OCI-LY7 (cell line): Measurements from ENCODE around the gene MZB1. TPM values are rescaled to one million over a fixed set of nuclear protein-coding genes. Genes with fewer than 3 reads are reported as not detected.

Experiments
- BruUV-seq: library from RNA; stranded (reverse); fragments of 400-500 nt; replicated peaks from 2 replicates; lab custom pipeline; 2021; lab: Mats Ljungman, UMichigan
- CTCF ChIA-PET: fragments of 300-600 bp; sonication (Branson Sonifier 250); formaldehyde crosslinking; loops from one replicate; lab custom pipeline; 2022; ENCODE audit warnings: antibody characterized with exemption; ENCODE audit not compliant: unreplicated experiment; lab: Charles Lee
- POLR2A ChIA-PET: fragments of 300-600 bp; sonication (Branson Sonifier 250); formaldehyde crosslinking; loops from one replicate; lab custom pipeline; 2022; ENCODE audit warnings: antibody characterized with exemption; lab: Charles Lee
- DNase-seq: peaks from one replicate; pipeline ENCODE4 v3.0.0-alpha.2; 2015; ENCODE audit warnings: low spot score
- H2AFZ ChIP-seq: fragments of 200-600 bp; sonication (generic), shearing (Covaris generic); 2 replicates; pipeline ENCODE4 v1.6.1; 2014; ENCODE audit warnings: mild to moderate bottlenecking, antibody characterized with exemption, low read length, moderate library complexity
- H3K27ac ChIP-seq: fragments of 200-600 bp; sonication (generic); 2 replicates; pipeline ENCODE4 v1.5.1; 2014; ENCODE audit warnings: mixed run types, low read depth, mild to moderate bottlenecking, moderate library complexity, low read length, inconsistent platforms; ENCODE audit not compliant: poor library complexity, severe bottlenecking
- H3K36me3 ChIP-seq: fragments of 200-600 bp; sonication (generic); 2 replicates; pipeline ENCODE4 v1.6.1; 2014; ENCODE audit warnings: mild to moderate bottlenecking, antibody characterized with exemption, low read length, moderate library complexity, mixed read lengths; ENCODE audit not compliant: insufficient read depth
- H3K4me1 ChIP-seq: fragments of 200-600 bp; sonication (generic); 2 replicates; pipeline ENCODE4 v1.5.1; 2014; ENCODE audit warnings: mild to moderate bottlenecking, low read length; ENCODE audit not compliant: insufficient read depth, poor library complexity, severe bottlenecking
- H3K4me2 ChIP-seq: fragments of 200-600 bp; sonication (generic); 2 replicates; pipeline ENCODE4 v1.6.1; 2014; ENCODE audit warnings: mild to moderate bottlenecking, low read length
- H3K4me3 ChIP-seq: fragments of 200-600 bp; sonication (generic); 2 replicates; pipeline ENCODE4 v1.5.1; 2014; ENCODE audit warnings: mild to moderate bottlenecking, low read depth, low read length; ENCODE audit not compliant: poor library complexity, severe bottlenecking
- H3K79me2 ChIP-seq: fragments of 200-600 bp; sonication (generic); 2 replicates; pipeline ENCODE4 v1.6.1; 2016; ENCODE audit warnings: low read depth, mild to moderate bottlenecking, low read length, moderate library complexity, mixed read lengths; ENCODE audit not compliant: insufficient read depth
- H3K9me2 ChIP-seq: fragments of 200-600 bp; sonication (generic); 2 replicates; pipeline ENCODE4 v1.6.1; 2016; ENCODE audit warnings: mild to moderate bottlenecking, low read length, mixed read lengths; ENCODE audit not compliant: insufficient read depth
- H3K9me3 ChIP-seq: fragments of 200-600 bp; sonication (generic); 2 replicates; pipeline ENCODE4 v1.6.1; 2014; ENCODE audit warnings: mild to moderate bottlenecking, mixed run types, low read length, mixed read lengths
- H4K20me1 ChIP-seq: fragments of 200-600 bp; sonication (generic); 2 replicates; pipeline ENCODE4 v1.6.1; 2014; ENCODE audit warnings: mild to moderate bottlenecking, antibody characterized with exemption, low read length, moderate library complexity, mixed read lengths; ENCODE audit not compliant: insufficient read depth
- EZH2phosphoT487 ChIP-seq: fragments of 200-600 bp; sonication (generic); IDR thresholded peaks from 2 replicates; pipeline ENCODE4 v1.6.1; 2018; ENCODE audit warnings: low read depth, borderline replicate concordance, mild to moderate bottlenecking, mixed run types, antibody characterized with exemption, low read length, moderate library complexity, mixed read lengths
- intact Hi-C: fragments of 100-400 bp; cut with micrococcal nuclease; formaldehyde crosslinking; loops from one replicate; pipeline ENCODE4 v1.10.0; 2022; ENCODE audit not compliant: unreplicated experiment
- total RNA-seq, 2 experiments: library from RNA; depleted of rRNA in 1 of 2; stranded (reverse); fragments of >200 nt in 1 of 2; shearing (Covaris generic) in 1 of 2; gene quantifications; 2 replicates each; pipeline ENCODE4 v1.2.3, GENCODE V29; 2014 to 2022
- TF ChIP-seq, protein P1 (sequence below): fragments of 200-600 bp; sonication (generic); conservative IDR thresholded peaks from 2 replicates; pipeline ENCODE4 v1.5.1; 2014; ENCODE audit warnings: mild to moderate bottlenecking, antibody characterized with exemption, low read length, moderate library complexity, mixed read lengths

The MZB1 gene
- total RNA-seq, 2 experiments from 2014 or later: 727 to 1,014 TPM

DNA sequence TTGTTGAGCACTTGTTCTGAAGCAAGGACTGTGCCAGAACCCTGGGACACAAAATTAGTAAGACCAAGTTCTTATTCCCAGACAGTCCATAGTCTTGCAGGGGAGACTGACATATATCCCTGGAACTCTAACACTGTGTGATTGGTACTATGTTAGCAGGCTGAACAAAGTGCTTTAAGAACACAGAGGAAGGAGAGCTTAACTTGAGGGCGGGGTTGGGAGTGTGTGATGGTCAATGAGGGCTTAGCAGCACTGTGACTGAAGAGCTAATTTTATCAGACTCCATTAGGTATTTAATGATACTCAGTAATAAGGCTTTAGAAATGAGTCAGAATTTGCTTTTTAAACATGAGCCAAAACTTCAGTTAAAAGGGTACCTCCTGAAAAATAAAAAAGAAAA lies 29.1 kb upstream of the MZB1 start:
- Histone ChIP-seq H3K27ac (no peak overlapping the region), H3K4me3 (no peak overlapping the region), H3K36me3 (no peaks in the 10 kb centered on the region), H4K20me1 (no peaks in the 10 kb centered on the region), H3K4me2 (no peak overlapping the region), H3K79me2 (no peaks in the 10 kb centered on the region), H2AFZ (no peak overlapping the region), H3K4me1 (no peaks in the 10 kb centered on the region), H3K9me2 (no peaks in the 10 kb centered on the region), H3K9me3 (no peaks in the 10 kb centered on the region)
- BruUV-seq: no TSS peak
- POLR2A ChIA-PET: interaction anchor here (1.8 kb wide), 1 partner anchor 9 kb away, joined by 5 read pairs; no protein-coding TSS in a partner anchor
- intact Hi-C loops: no loop called here
- CTCF ChIA-PET: interaction anchor here (1.7 kb wide), 1 partner anchor 95 kb away, joined by 5 read pairs; no protein-coding TSS in a partner anchor
- no peak for DNase-seq
- TF ChIP-seq, protein P1, sequence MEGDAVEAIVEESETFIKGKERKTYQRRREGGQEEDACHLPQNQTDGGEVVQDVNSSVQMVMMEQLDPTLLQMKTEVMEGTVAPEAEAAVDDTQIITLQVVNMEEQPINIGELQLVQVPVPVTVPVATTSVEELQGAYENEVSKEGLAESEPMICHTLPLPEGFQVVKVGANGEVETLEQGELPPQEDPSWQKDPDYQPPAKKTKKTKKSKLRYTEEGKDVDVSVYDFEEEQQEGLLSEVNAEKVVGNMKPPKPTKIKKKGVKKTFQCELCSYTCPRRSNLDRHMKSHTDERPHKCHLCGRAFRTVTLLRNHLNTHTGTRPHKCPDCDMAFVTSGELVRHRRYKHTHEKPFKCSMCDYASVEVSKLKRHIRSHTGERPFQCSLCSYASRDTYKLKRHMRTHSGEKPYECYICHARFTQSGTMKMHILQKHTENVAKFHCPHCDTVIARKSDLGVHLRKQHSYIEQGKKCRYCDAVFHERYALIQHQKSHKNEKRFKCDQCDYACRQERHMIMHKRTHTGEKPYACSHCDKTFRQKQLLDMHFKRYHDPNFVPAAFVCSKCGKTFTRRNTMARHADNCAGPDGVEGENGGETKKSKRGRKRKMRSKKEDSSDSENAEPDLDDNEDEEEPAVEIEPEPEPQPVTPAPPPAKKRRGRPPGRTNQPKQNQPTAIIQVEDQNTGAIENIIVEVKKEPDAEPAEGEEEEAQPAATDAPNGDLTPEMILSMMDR: no peak
- no peak for TF ChIP-seq EZH2phosphoT487

DNA sequence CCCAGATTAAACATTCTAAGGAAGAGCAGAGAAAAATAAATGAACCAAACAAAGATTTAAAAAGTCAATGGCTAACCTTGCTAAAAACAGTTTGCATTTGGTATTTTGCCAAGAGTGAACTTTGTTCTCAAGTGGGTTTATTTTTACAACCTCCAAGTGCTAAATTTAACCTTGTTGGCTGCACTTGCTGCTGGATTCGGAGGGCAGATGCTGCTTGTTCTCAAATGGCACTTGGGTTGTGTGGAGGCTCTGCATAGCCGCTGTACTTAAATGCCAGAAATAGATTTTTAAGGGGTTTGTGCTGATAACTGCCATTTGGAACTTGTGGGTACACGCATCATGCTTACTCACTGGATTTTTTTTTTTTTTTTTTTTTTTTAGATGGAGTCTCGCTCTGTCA lies 27.5 kb upstream of the MZB1 start:
- no peak for DNase-seq
- CTCF ChIA-PET: interaction anchor here (1.7 kb wide), 1 partner anchor 97 kb away, joined by 5 read pairs; no protein-coding TSS in a partner anchor
- BruUV-seq: no TSS peak
- POLR2A ChIA-PET: interaction anchor here (1.8 kb wide), 1 partner anchor 10 kb away, joined by 5 read pairs; no protein-coding TSS in a partner anchor
- H2AFZ ChIP-seq: no peak overlapping the region
- no peaks in the 10 kb centered on the region for H3K9me3 ChIP-seq
- TF ChIP-seq EZH2phosphoT487: no peak
- TF ChIP-seq, protein P1: no peak
- no peak overlapping the region for H3K4me2 ChIP-seq
- intact Hi-C loops: no loop called here
- H3K9me2 ChIP-seq: no peaks in the 10 kb centered on the region
- no peaks in the 10 kb centered on the region for H3K4me1 ChIP-seq
- no peaks in the 10 kb centered on the region for H3K36me3 ChIP-seq
- no peaks in the 10 kb centered on the region for H4K20me1 ChIP-seq
- no peak overlapping the region for H3K4me3 ChIP-seq
- H3K27ac ChIP-seq: no peak overlapping the region
- no peaks in the 10 kb centered on the region for H3K79me2 ChIP-seq

DNA sequence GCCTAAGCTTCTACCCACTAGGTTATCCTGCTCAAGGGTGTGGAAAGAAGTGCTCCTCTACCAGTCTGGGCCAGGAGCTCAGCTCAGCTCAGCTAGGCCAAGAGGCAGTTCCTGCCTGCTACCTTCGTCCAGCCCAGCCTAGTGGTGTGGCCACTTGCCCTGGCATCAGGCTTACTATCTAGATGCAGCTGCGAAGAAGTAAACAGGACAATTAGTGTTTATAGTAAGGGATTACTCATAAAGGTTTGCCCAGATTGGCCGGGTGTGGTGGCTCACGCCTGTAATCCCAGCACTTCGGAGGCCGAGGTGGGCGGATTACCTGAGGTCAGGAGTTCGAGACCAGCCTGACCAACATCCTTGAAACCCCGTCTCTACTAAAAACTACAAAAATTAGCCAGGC lies 26.9 kb upstream of the MZB1 start:
- Histone ChIP-seq H3K4me3 (no peak overlapping the region), H3K36me3 (no peaks in the 10 kb centered on the region), H3K27ac (no peak overlapping the region), H3K9me3 (no peaks in the 10 kb centered on the region), H3K9me2 (no peaks in the 10 kb centered on the region), H4K20me1 (no peaks in the 10 kb centered on the region), H3K4me2 (no peak overlapping the region), H3K4me1 (no peaks in the 10 kb centered on the region), H2AFZ (no peak overlapping the region), H3K79me2 (no peaks in the 10 kb centered on the region)
- CTCF ChIA-PET: no interaction called here
- no TSS peak for BruUV-seq
- POLR2A ChIA-PET: no interaction called here
- intact Hi-C loops: no loop called here
- DNase-seq: no peak
- TF ChIP-seq, protein P1: no peak
- no peak for TF ChIP-seq EZH2phosphoT487
